ENCODE data around the gene FCGR3B.
"Not testable (repeated sequence)": the region's sequence is repeated elsewhere in the genome, so short reads cannot be mapped to it uniquely, and the experiment has no call there.

Gene FCGR3B

DNA sequence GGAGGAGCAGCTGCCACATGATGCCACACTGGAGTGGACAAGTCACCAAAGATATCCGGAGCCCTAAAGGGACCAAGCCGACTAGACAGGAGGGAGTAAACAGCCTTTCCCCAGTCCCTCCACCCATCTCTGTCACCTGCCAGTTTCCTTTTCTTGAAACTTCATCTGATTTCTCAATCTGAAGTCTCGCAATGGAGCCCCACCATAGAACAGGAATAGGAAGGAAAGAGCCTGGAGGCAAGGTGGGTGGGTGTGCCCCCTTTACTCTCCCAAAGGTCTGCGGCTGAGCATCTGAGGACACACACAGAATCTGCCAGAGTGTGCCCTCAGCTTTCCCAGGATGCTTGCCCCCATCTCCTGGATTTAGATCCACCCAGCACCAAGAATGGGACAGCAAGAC is at the start of gene FCGR3B:
FCGR3B (minus strand) TSS at position 101 of the 400 bp plus-strand sequence; CDS start at position 19, 82 bp downstream.
- H3K4me3 ChIP-seq (ENCODE audit: low read depth in 1 of 5, low read length in 5 of 5) = no peak within 1 kb of the TSS
- H3K27ac ChIP-seq (ENCODE audit: low read depth, low read length) = no peak within 1 kb of the TSS
- H3K9ac ChIP-seq (ENCODE audit: low read length in 5 of 5) = no peak within 1 kb of the TSS
- H3K4me1 ChIP-seq (ENCODE audit: control insufficient read depth in 5 of 5, insufficient read depth in 5 of 5, low read length in 5 of 5) = no peaks in the 10 kb centered on the region
- peaks cover 0 to 2% (median 0%) of the 10 kb centered on the region in 5 donors for H3K27me3 ChIP-seq (ENCODE audit: control insufficient read depth in 5 of 5, insufficient read depth in 4 of 5, low read length in 5 of 5)
- H3K9me3 ChIP-seq (ENCODE audit: control insufficient read depth in 5 of 5, low read length in 5 of 5) = no peaks in the 10 kb centered on the region
- H3K36me3 ChIP-seq (ENCODE audit: control insufficient read depth in 5 of 5, insufficient read depth in 5 of 5, low read length in 5 of 5) = no peaks in the 10 kb centered on the region

DNA sequence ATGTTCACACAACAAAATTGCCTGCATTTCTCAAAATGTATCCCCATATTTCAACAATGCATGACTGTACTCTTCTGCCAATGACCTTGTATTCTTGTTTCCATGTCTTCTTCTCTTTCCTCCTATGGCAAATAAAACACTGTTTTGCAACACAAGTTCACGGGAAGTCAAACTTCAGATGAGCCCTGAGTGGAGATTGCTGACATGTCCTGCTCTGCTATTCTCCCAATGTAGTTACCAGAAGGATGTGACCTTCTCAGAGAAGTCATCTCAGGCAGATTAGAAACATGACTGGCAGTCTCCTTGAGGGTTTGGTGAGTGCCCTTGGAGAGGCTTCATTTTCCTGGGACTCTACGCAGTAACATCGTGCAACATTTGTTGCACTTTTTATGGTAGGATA is 47.5 kb upstream of the FCGR3B start:
- Histone ChIP-seq H3K36me3 (ENCODE audit: control insufficient read depth in 5 of 5, insufficient read depth in 5 of 5, low read length in 5 of 5) (no peaks in the 10 kb centered on the region), H3K9ac (ENCODE audit: low read length in 5 of 5) (no peak overlapping the region), H3K4me3 (ENCODE audit: low read depth in 1 of 5, low read length in 5 of 5) (no peak overlapping the region), H3K27ac (ENCODE audit: low read depth, low read length) (no peak overlapping the region), H3K4me1 (ENCODE audit: control insufficient read depth in 5 of 5, insufficient read depth in 5 of 5, low read length in 5 of 5) (no peaks in the 10 kb centered on the region), H3K9me3 (ENCODE audit: control insufficient read depth in 5 of 5, low read length in 5 of 5) (no peaks in the 10 kb centered on the region), H3K27me3 (ENCODE audit: control insufficient read depth in 5 of 5, insufficient read depth in 4 of 5, low read length in 5 of 5) (no peaks in the 10 kb centered on the region)

DNA sequence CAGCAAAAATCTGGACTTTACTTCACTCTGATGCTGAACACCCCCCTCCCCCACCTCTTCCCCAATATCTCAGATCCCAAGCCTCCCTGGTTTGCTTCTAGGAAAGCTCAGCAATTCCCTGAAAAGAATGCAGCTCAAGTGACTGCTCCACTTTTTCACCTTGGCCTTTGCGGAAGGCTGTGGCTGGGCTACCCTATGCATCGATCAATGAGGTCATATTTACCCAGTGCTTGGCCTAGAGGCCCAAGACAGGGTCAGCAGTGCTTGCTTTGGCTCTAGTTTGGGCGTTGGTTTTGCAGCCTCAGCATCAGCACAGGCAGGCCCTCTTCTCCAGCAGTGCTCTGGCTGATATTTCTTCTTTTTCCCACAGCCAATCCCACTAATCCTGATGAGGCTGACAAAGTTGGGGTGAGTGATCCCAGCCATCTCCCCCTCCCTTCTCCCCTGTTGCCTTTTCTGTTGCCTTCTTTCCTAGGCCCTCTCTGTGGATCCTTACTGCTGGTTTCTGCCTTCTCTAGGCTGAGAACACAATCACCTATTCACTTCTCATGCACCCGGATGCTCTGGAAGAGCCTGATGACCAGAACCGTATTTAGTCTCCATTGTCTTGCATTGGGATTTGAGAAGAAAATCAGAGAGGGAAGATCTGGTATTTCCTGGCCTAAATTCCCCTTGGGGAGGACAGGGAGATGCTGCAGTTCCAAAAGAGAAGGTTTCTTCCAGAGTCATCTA is 46.1 kb upstream of the FCGR3B start:
- Histone ChIP-seq H3K4me1 (ENCODE audit: control insufficient read depth in 5 of 5, insufficient read depth in 5 of 5, low read length in 5 of 5) (no peaks in the 10 kb centered on the region), H3K9me3 (ENCODE audit: control insufficient read depth in 5 of 5, low read length in 5 of 5) (no peaks in the 10 kb centered on the region), H3K9ac (ENCODE audit: low read length in 5 of 5) (no peak overlapping the region), H3K27ac (ENCODE audit: low read depth, low read length) (no peak overlapping the region), H3K36me3 (ENCODE audit: control insufficient read depth in 5 of 5, insufficient read depth in 5 of 5, low read length in 5 of 5) (no peaks in the 10 kb centered on the region), H3K27me3 (ENCODE audit: control insufficient read depth in 5 of 5, insufficient read depth in 4 of 5, low read length in 5 of 5) (no peaks in the 10 kb centered on the region), H3K4me3 (ENCODE audit: low read depth in 1 of 5, low read length in 5 of 5) (no peak overlapping the region)

DNA sequence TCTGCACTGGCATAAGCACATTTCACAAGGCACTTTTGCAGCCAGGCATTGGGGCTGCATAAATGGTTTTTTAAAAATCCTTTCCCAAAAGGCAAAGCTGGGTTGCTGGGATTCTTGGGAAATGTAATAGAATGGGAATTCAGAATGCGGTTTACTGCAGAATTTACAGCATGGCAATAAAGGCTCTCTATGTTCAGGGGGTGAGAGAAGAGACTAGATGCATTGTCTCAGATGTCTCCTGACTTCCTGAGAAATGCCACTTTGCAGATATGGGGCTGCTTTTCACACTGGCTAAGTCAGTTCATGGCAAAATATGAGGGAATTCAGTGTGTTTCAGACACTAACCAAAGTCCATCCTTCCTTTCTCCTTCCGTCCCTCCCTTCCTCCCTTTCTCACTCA is 45.5 kb upstream of the FCGR3B start:
- no peak overlapping the region for H3K4me3 ChIP-seq (ENCODE audit: low read depth in 1 of 5, low read length in 5 of 5)
- no peaks in the 10 kb centered on the region for H3K36me3 ChIP-seq (ENCODE audit: control insufficient read depth in 5 of 5, insufficient read depth in 5 of 5, low read length in 5 of 5)
- H3K9me3 ChIP-seq (ENCODE audit: control insufficient read depth in 5 of 5, low read length in 5 of 5) = no peaks in the 10 kb centered on the region
- peaks cover 0 to 3% (median 0%) of the 10 kb centered on the region in 5 donors for H3K4me1 ChIP-seq (ENCODE audit: control insufficient read depth in 5 of 5, insufficient read depth in 5 of 5, low read length in 5 of 5)
- H3K9ac ChIP-seq (ENCODE audit: low read length in 5 of 5) = no peak overlapping the region
- H3K27me3 ChIP-seq (ENCODE audit: control insufficient read depth in 5 of 5, insufficient read depth in 4 of 5, low read length in 5 of 5) = no peaks in the 10 kb centered on the region
- no peak overlapping the region for H3K27ac ChIP-seq (ENCODE audit: low read depth, low read length)

DNA sequence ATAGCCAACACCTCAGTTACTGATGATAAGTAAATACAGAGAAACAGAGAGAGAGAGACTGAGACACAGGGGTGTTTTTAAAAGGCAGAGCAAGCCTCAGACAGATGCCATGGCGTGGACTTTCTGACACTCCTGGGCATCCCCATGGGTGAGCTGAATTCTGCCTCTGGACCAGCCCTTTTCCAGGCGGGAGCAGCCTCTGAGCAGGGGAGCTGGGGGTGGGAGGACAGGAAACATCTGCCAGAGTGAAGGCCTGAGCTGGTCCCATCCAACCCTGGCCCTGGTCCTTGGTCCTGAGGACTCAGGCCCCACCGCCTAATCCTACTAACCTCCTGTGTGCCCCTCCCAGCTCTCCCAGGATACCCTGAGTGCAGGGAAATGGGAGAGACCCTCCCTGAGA is 43.9 kb upstream of the FCGR3B start:
- not testable (repeated sequence) for H3K27me3 ChIP-seq (ENCODE audit: control insufficient read depth in 5 of 5, insufficient read depth in 4 of 5, low read length in 5 of 5)

DNA sequence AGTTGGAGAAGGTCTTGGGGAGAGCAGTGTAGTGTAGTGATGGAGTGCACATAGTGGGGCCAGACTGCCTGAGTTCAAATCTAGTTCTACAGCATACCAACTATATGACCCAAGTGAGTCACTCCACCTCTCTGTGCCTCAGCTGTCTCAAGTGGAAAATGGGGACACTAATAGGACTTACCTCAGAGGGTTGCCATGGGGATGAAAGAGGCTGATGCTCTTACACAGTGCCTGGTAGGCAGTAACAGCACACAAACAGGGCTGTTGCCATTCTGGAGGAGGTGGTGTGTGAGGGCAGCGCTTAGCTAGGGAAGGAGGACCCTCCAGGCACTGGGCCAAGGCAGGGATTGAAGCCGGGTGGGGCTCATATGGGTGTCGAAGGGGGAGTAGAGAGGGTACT is 43.5 kb upstream of the FCGR3B start:
- not testable (repeated sequence) for H3K27me3 ChIP-seq (ENCODE audit: control insufficient read depth in 5 of 5, insufficient read depth in 4 of 5, low read length in 5 of 5); H3K4me3 ChIP-seq (ENCODE audit: low read depth in 1 of 5, low read length in 5 of 5); H3K9ac ChIP-seq (ENCODE audit: low read length in 5 of 5); H3K4me1 ChIP-seq (ENCODE audit: control insufficient read depth in 5 of 5, insufficient read depth in 5 of 5, low read length in 5 of 5); H3K36me3 ChIP-seq (ENCODE audit: control insufficient read depth in 5 of 5, insufficient read depth in 5 of 5, low read length in 5 of 5); H3K27ac ChIP-seq (ENCODE audit: low read depth, low read length); H3K9me3 ChIP-seq (ENCODE audit: control insufficient read depth in 5 of 5, low read length in 5 of 5)

More for the DNA sequence above, 43.9 kb upstream of the FCGR3B start:
- H3K36me3 ChIP-seq (ENCODE audit: control insufficient read depth in 5 of 5, insufficient read depth in 5 of 5, low read length in 5 of 5); H3K9me3 ChIP-seq (ENCODE audit: control insufficient read depth in 5 of 5, low read length in 5 of 5); H3K4me3 ChIP-seq (ENCODE audit: low read depth in 1 of 5, low read length in 5 of 5); H3K4me1 ChIP-seq (ENCODE audit: control insufficient read depth in 5 of 5, insufficient read depth in 5 of 5, low read length in 5 of 5); H3K27ac ChIP-seq (ENCODE audit: low read depth, low read length); H3K9ac ChIP-seq (ENCODE audit: low read length in 5 of 5): not testable (repeated sequence)

DNA sequence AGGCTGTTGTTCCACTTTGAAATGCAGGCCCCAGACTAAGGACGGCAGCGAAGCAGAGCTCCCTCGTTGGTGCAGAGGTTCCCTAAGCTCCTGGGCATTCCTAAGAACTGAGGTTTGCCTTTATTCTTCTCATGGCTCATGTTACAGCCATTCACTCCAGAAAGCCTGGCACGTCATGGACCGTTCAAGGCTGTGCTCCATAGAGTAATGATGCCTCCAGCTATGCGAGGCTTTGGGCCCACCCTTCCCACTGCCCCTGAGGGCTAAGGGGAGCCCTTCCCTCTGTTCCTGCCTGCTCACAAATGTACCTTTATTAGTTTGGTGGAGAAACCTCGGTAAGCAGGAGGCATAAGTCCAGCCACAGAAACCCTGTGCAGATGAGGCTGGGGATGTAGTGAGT is 42.5 kb upstream of the FCGR3B start:
- H3K4me3 ChIP-seq (ENCODE audit: low read depth in 1 of 5, low read length in 5 of 5); H3K36me3 ChIP-seq (ENCODE audit: control insufficient read depth in 5 of 5, insufficient read depth in 5 of 5, low read length in 5 of 5); H3K9ac ChIP-seq (ENCODE audit: low read length in 5 of 5); H3K27me3 ChIP-seq (ENCODE audit: control insufficient read depth in 5 of 5, insufficient read depth in 4 of 5, low read length in 5 of 5); H3K9me3 ChIP-seq (ENCODE audit: control insufficient read depth in 5 of 5, low read length in 5 of 5); H3K27ac ChIP-seq (ENCODE audit: low read depth, low read length); H3K4me1 ChIP-seq (ENCODE audit: control insufficient read depth in 5 of 5, insufficient read depth in 5 of 5, low read length in 5 of 5): not testable (repeated sequence)

DNA sequence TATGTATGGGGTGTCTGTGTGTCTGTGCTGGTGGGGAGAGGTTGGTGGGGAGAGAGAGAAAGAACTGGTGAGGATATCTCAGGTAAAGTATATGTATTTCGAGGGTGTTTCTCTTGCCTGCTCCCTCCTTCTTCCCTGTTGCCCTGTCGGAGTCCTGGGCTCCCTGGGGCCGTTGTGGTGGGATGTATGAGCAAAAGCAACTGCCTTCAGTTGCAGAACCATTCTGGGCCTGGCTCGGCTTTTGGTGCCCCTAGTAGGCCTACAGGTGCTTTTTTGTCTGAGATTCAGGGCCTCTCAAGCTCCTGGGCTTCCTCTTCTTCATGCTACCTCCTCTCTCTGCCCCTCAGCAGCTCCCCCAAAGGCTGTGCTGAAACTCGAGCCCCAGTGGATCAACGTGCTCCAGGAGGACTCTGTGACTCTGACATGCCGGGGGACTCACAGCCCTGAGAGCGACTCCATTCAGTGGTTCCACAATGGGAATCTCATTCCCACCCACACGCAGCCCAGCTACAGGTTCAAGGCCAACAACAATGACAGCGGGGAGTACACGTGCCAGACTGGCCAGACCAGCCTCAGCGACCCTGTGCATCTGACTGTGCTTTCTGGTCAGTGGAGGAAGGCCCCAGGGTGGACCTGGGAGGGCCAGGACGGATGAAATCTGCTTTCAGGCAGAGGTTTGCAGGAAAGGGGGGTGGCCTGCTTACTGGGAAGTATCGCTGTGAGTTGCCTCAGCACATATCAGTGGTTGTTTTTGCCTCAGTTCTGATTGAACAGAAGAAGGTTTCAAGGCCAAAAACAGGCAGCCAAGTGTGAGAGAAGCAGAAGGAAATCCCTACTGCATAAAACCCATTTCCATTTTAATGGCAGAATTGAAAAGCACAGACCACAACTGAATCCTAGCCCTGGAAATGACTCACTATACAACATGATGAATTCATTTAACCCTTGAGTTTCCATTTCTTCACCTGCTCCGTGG is 40.4 kb upstream of the FCGR3B start:
- not testable (repeated sequence) for H3K9me3 ChIP-seq (ENCODE audit: control insufficient read depth in 5 of 5, low read length in 5 of 5); H3K27ac ChIP-seq (ENCODE audit: low read depth, low read length); H3K27me3 ChIP-seq (ENCODE audit: control insufficient read depth in 5 of 5, insufficient read depth in 4 of 5, low read length in 5 of 5); H3K9ac ChIP-seq (ENCODE audit: low read length in 5 of 5); H3K4me3 ChIP-seq (ENCODE audit: low read depth in 1 of 5, low read length in 5 of 5); H3K36me3 ChIP-seq (ENCODE audit: control insufficient read depth in 5 of 5, insufficient read depth in 5 of 5, low read length in 5 of 5); H3K4me1 ChIP-seq (ENCODE audit: control insufficient read depth in 5 of 5, insufficient read depth in 5 of 5, low read length in 5 of 5)

DNA sequence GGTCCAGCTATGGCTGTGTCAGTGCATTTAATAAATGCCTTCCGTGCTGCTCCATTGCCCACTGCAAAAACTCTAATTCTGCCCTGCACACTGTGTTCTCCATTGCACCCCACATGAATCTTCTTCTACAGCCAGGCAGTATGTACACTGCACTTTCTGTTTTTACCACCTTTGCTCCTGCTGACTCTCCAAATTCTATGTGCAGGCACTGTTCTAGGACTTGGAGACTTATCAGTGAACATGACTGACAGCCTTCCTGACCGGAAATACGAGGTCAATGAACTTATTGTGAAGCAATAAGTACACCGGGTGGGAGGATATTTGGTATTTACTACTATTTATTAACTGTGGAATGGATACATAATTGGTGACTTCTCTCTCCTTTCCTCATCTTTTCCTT is 33.7 kb upstream of the FCGR3B start:
- not testable (repeated sequence) for H3K36me3 ChIP-seq (ENCODE audit: control insufficient read depth in 5 of 5, insufficient read depth in 5 of 5, low read length in 5 of 5); H3K9ac ChIP-seq (ENCODE audit: low read length in 5 of 5); H3K4me3 ChIP-seq (ENCODE audit: low read depth in 1 of 5, low read length in 5 of 5); H3K27ac ChIP-seq (ENCODE audit: low read depth, low read length); H3K9me3 ChIP-seq (ENCODE audit: control insufficient read depth in 5 of 5, low read length in 5 of 5); H3K4me1 ChIP-seq (ENCODE audit: control insufficient read depth in 5 of 5, insufficient read depth in 5 of 5, low read length in 5 of 5); H3K27me3 ChIP-seq (ENCODE audit: control insufficient read depth in 5 of 5, insufficient read depth in 4 of 5, low read length in 5 of 5)

DNA sequence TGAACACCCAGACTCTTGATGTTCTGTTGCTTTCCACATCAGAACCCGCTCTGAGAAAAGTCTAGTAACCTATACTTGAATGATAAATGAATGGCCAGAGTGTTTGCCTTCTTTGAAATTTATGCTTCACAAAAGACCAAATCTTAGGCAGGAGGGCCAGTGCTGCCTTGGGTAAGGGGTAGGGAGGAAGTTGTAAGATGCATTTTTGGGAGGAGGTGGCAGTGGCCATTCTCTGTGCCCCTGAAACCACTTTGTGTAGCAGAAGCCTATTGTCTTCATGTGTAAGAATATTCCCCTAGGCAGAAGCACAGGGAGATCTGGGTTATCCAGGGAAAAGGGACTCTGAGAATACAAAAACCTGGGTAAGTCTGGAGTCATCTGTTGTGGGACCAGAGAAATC is 32.6 kb upstream of the FCGR3B start:
- not testable (repeated sequence) for H3K36me3 ChIP-seq (ENCODE audit: control insufficient read depth in 5 of 5, insufficient read depth in 5 of 5, low read length in 5 of 5); H3K27ac ChIP-seq (ENCODE audit: low read depth, low read length); H3K9ac ChIP-seq (ENCODE audit: low read length in 5 of 5); H3K4me1 ChIP-seq (ENCODE audit: control insufficient read depth in 5 of 5, insufficient read depth in 5 of 5, low read length in 5 of 5); H3K9me3 ChIP-seq (ENCODE audit: control insufficient read depth in 5 of 5, low read length in 5 of 5); H3K27me3 ChIP-seq (ENCODE audit: control insufficient read depth in 5 of 5, insufficient read depth in 4 of 5, low read length in 5 of 5)
- peak overlapping the region in 1 of 5 donors; percentile 22 for H3K4me3 ChIP-seq (ENCODE audit: low read depth in 1 of 5, low read length in 5 of 5)

Data from subcutaneous abdominal adipose tissue (tissue), 5 donors.